DND-41 (cell line): ENCODE data around the gene MAN1B1.
A peak's percentile ranks its signal among the peaks of the same experiment; 100 is the strongest.

Experiments
- ATAC-seq: fragments of 200-7000 bp; cut with Tn5 transposase; 3 replicates; pipeline ENCODE4 v1.9.1; 2021; ENCODE audit warnings: low read depth; ENCODE audit not compliant: insufficient read depth
- DNase-seq: peaks from one replicate; pipeline ENCODE4 v3.0.0-alpha.2; 2020
- H2AFZ ChIP-seq: 2 replicates; pipeline ENCODE4 v1.6.0; 2012; ENCODE audit warnings: low read depth, low read length
- H3K27ac ChIP-seq: 2 replicates; pipeline ENCODE4 v1.5.1; 2012; ENCODE audit warnings: low read length, inconsistent platforms
- H3K27me3 ChIP-seq: fragments of 200-600 bp; sonication (generic); 2 replicates; pipeline ENCODE4 v1.6.0; 2012; ENCODE audit warnings: low read length, mild to moderate bottlenecking, inconsistent platforms; ENCODE audit not compliant: insufficient read depth, poor library complexity
- H3K36me3 ChIP-seq: 2 replicates; pipeline ENCODE4 v1.5.1; 2012; ENCODE audit warnings: low read length, inconsistent platforms; ENCODE audit not compliant: insufficient read depth
- H3K4me1 ChIP-seq: 2 replicates; pipeline ENCODE4 v1.5.1; 2012; ENCODE audit warnings: mild to moderate bottlenecking, low read length; ENCODE audit not compliant: insufficient read depth
- H3K4me2 ChIP-seq: 2 replicates; pipeline ENCODE4 v1.6.0; 2012; ENCODE audit warnings: mild to moderate bottlenecking, moderate library complexity, low read length, inconsistent platforms; ENCODE audit not compliant: insufficient read depth
- H3K4me3 ChIP-seq, 2 experiments: fragments of 200-600 bp in 1 of 2; shearing (Covaris generic) in 1 of 2; 2 replicates each; pipeline ENCODE4 v1.5.1; 2012 to 2016; ENCODE audit warnings: inconsistent platforms in 2 of 2, low read length in 2 of 2, mild to moderate bottlenecking in 2 of 2, low read depth in 1 of 2, moderate library complexity in 1 of 2
- H3K79me2 ChIP-seq: 2 replicates; pipeline ENCODE4 v1.6.0; 2012; ENCODE audit warnings: low read length, inconsistent platforms; ENCODE audit not compliant: insufficient read depth
- H3K9ac ChIP-seq: 2 replicates; pipeline ENCODE4 v1.6.0; 2012; ENCODE audit warnings: low read depth, mild to moderate bottlenecking, inconsistent platforms, low read length, moderate library complexity
- H3K9me3 ChIP-seq: 2 replicates; pipeline ENCODE4 v1.5.1; 2012; ENCODE audit warnings: low read length, moderate library complexity, mild to moderate bottlenecking, inconsistent platforms; ENCODE audit not compliant: insufficient read depth, severe bottlenecking
- H4K20me1 ChIP-seq: 2 replicates; pipeline ENCODE4 v1.6.0; 2012; ENCODE audit warnings: low read length; ENCODE audit not compliant: insufficient read depth
- EZH2 ChIP-seq: IDR thresholded peaks from 3 replicates; pipeline ENCODE4 v1.6.1; 2012; ENCODE audit warnings: borderline replicate concordance, low read depth, mild to moderate bottlenecking, moderate library complexity, low read length, inconsistent platforms; ENCODE audit not compliant: severe bottlenecking
- TF ChIP-seq, protein P1 (sequence below): IDR thresholded peaks from 2 replicates; pipeline ENCODE4 v1.5.1; 2012; ENCODE audit warnings: borderline replicate concordance, low read length, moderate library complexity, mild to moderate bottlenecking; ENCODE audit not compliant: poor library complexity, severe bottlenecking; ENCODE audit errors: extremely low read depth

Gene MAN1B1

DNA sequence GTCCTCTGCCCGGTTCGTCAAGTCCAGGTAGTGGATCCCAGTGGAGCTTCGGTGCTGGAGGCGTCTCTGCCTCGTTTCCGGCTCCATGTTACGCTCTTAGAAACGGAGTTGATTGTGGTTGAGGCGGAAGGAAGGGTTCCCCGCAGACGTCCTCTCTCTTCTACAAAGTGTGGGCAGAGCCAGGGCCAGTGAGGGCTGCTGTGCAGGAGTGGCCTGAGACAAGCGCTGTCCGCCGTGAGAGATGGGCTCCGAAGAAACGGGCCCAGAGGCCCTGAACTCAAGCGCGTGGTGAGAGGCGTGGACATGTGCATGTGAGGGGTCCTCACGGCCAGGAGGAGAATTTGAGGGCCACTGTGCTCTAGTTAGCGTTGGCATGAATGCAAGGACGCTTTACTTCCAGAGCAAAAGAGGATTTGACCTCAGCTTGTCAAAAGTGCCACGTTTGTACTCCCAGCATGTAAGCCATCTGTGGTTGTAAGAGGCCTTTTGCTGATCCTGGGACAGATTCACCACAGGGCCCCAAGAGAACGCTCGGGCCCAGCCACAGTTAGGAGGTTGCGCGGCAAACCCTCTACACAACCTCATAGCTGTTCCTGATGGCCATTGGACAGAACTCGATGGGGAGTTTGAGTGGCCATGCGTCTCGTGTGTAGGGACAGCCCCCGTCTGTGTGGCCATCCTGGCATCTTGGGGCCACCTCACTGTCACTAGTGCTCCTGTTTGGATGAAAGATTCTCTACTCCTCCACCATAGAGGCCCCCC lies 10.2 kb downstream of the MAN1B1 start:
- H3K27ac ChIP-seq, result peak overlapping the region; percentile 78; the same call in 1 of the 2 replicates
- H3K4me3 ChIP-seq, result peak overlapping the region in 1 of 2 experiments; percentile 56; a peak in 1 of 4 replicates
- peaks cover 3% of the 10 kb centered on the region; the same call in 1 of the 2 replicates for H4K20me1 ChIP-seq
- DNase-seq (no peak), ATAC-seq (no peak)
- peaks cover 2% of the 10 kb centered on the region for H3K9me3 ChIP-seq
- peaks cover 20% of the 10 kb centered on the region for H3K4me1 ChIP-seq
- peaks cover 10% of the 10 kb centered on the region for H3K79me2 ChIP-seq
- H3K4me2 ChIP-seq, result peak overlapping the region; percentile 77
- H3K27me3 ChIP-seq, result no peaks in the 10 kb centered on the region
- no peak overlapping the region; the same call in 1 of the 2 replicates for H3K9ac ChIP-seq
- TF ChIP-seq, protein P1, sequence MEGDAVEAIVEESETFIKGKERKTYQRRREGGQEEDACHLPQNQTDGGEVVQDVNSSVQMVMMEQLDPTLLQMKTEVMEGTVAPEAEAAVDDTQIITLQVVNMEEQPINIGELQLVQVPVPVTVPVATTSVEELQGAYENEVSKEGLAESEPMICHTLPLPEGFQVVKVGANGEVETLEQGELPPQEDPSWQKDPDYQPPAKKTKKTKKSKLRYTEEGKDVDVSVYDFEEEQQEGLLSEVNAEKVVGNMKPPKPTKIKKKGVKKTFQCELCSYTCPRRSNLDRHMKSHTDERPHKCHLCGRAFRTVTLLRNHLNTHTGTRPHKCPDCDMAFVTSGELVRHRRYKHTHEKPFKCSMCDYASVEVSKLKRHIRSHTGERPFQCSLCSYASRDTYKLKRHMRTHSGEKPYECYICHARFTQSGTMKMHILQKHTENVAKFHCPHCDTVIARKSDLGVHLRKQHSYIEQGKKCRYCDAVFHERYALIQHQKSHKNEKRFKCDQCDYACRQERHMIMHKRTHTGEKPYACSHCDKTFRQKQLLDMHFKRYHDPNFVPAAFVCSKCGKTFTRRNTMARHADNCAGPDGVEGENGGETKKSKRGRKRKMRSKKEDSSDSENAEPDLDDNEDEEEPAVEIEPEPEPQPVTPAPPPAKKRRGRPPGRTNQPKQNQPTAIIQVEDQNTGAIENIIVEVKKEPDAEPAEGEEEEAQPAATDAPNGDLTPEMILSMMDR, result no peak
- no peak for TF ChIP-seq EZH2
- H3K36me3 ChIP-seq, result peaks cover 62% of the 10 kb centered on the region
- H2AFZ ChIP-seq, result no peak overlapping the region

DNA sequence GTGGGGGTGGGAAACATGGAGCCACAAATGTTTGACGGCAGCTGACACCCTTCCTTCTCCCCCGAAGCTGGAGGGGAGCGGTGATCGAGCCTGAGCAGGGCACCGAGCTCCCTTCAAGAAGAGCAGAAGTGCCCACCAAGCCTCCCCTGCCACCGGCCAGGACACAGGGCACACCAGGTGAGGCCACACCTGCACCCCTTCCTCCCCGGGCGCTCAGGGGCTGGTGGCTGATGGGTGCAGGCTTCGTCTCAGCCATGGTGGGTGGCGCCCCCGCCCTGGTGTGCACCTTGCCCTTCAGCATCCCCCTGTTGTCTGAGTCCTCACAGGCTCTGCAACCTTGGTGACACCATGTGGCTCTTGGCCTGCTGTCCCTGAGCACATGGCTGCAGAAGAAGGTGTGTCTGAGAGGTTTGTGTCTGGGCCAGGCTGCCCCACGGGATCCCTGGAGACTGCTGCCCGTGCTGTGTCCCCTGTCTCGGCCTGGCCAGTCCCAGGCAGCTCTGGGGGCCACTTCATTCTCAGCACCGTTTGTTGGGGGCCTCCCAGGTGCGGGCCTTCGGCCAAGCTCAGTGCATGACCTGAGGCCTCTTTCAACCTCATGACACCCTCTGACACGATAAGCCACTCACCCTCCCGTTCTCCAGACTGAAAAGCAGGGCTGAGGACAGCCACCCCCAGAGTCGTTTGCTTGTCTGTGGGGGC lies 11.1 kb downstream of the MAN1B1 start:
- Histone ChIP-seq H3K4me2 (no peak overlapping the region), H3K4me1 (peaks cover 20% of the 10 kb centered on the region), H2AFZ (no peak overlapping the region), H3K27me3 (no peaks in the 10 kb centered on the region), H4K20me1 (peaks cover 3% of the 10 kb centered on the region; the same call in 1 of the 2 replicates), H3K27ac (no peak overlapping the region), H3K4me3 (no peak overlapping the region), H3K9ac (no peak overlapping the region), H3K9me3 (peaks cover 8% of the 10 kb centered on the region), H3K79me2 (peaks cover 10% of the 10 kb centered on the region), H3K36me3 (peaks cover 65% of the 10 kb centered on the region)
- no peak for TF ChIP-seq EZH2
- TF ChIP-seq, protein P1, result no peak
- DNase-seq, result no peak
- ATAC-seq, result no peak

DNA sequence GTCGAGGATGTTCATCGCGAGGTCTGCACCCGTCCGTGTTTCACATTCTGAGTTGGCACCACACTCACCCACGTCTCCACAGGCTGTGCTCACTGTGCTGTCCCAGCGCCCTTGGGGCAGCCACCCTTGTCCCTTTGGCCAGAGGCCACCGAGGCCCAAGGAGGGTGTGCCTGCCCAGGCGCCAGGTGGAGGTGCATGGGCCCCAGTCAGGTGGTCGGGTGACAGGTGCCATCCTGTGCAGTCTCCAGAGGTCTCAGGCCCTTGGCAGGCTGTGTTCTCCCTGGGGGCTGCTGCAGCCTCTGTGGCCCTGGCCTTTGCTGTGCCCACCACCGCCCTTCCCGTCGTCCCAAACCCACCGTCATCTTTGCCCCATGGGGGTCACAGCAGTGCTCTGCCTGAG lies 12.4 kb downstream of the MAN1B1 start:
- no peak overlapping the region for H3K9ac ChIP-seq
- peaks cover 10% of the 10 kb centered on the region for H3K79me2 ChIP-seq
- peaks cover 20% of the 10 kb centered on the region for H3K4me1 ChIP-seq
- H3K4me2 ChIP-seq, result no peak overlapping the region
- H3K27me3 ChIP-seq, result no peaks in the 10 kb centered on the region
- H3K27ac ChIP-seq, result no peak overlapping the region
- no peak overlapping the region for H2AFZ ChIP-seq
- peaks cover 3% of the 10 kb centered on the region; the same call in 1 of the 2 replicates for H4K20me1 ChIP-seq
- DNase-seq (no peak), ATAC-seq (no peak)
- no peak overlapping the region for H3K4me3 ChIP-seq
- TF ChIP-seq, protein P1, result no peak
- no peak for TF ChIP-seq EZH2
- peaks cover 9% of the 10 kb centered on the region for H3K9me3 ChIP-seq
- H3K36me3 ChIP-seq, result peaks cover 78% of the 10 kb centered on the region
